ENCODE data around the gene ZBTB3. TPM values are rescaled to one million over a fixed set of nuclear protein-coding genes. Genes with fewer than 3 reads are reported as not detected.
"Not testable (repeated sequence)": the region's sequence is repeated elsewhere in the genome, so short reads cannot be mapped to it uniquely, and the experiment has no call there.

ZBTB3 gene
- total RNA-seq, 4 donors from 2014 or later, result 8.4 to 20.9 (median 14.0) TPM

DNA sequence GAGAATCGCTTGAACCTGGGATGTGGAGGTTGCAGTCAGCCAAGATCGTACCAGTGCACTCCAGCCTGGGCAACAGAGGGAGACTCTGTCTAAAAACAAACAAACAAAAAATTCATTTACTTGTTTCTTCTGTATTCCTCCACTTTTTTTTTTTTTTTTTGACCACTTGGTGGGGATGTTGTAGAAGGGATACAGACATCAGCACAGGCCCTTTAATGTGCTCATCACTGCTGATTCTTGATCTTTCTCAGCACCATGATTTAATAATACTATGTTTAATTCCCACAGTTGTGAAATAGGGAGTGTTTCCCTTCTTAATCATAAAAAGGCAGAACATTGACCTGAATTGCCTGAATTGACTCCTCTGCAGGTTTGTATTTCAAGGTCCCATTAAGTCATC, 21.1 kb downstream of the ZBTB3 start:
- Histone ChIP-seq H3K4me3 (no peak overlapping the region), H3K27me3 (no peaks in the 10 kb centered on the region), H3K36me3 (peaks cover 0 to 44% (median 11%) of the 10 kb centered on the region in 4 donors), H3K4me1 (peaks cover 17 to 36% (median 23%) of the 10 kb centered on the region in 4 donors), H3K27ac (no peak overlapping the region), H3K9me3 (no peaks in the 10 kb centered on the region)
- in situ Hi-C loops (cut with MboI; ENCODE audit: low pct_ligation_motif_present in 1 of 4, low pct_unique_long_range_greater_than_20kb in 1 of 4, low sequenced_read_pairs in 3 of 4) (no loop called here), intact Hi-C loops (cut with DNase I; ENCODE audit: low total_unique reads) (no loop called here)
- no peak for DNase-seq
- WGBS, 2 donors (ENCODE audit: low coverage in 1 of 2), result 62 to 73% methylated on average over 2 of the region's 2 CpGs
- no peak for TF ChIP-seq EP300 (IDR thresholded peaks at IDR 0.05; ENCODE audit: low read depth)
- TF ChIP-seq, protein P1, sequence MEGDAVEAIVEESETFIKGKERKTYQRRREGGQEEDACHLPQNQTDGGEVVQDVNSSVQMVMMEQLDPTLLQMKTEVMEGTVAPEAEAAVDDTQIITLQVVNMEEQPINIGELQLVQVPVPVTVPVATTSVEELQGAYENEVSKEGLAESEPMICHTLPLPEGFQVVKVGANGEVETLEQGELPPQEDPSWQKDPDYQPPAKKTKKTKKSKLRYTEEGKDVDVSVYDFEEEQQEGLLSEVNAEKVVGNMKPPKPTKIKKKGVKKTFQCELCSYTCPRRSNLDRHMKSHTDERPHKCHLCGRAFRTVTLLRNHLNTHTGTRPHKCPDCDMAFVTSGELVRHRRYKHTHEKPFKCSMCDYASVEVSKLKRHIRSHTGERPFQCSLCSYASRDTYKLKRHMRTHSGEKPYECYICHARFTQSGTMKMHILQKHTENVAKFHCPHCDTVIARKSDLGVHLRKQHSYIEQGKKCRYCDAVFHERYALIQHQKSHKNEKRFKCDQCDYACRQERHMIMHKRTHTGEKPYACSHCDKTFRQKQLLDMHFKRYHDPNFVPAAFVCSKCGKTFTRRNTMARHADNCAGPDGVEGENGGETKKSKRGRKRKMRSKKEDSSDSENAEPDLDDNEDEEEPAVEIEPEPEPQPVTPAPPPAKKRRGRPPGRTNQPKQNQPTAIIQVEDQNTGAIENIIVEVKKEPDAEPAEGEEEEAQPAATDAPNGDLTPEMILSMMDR (IDR thresholded peaks at IDR 0.05), result peak in 2 of 5 experiments; percentile 5 to 8

DNA sequence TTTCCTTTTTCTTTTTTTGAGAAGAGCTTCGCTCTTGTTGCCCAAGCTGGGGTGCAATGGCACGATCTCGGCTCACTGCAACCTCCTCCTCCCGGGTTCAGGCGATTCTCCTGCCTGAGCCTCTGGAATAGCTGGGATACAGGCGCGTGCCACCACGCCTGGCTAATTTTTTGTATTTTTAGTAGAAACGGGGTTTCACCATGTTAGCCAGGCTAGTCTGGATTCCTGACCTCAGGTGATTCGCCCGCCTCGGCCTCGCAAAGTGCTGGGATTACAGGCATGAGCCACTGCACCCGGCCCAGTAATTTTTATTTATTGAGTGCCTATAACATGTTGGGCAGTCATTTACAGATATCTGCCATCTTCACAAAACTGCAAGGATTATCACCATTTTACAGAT, 23.9 kb downstream of the ZBTB3 start:
- DNase-seq; intact Hi-C loops (cut with DNase I; ENCODE audit: low total_unique reads); H3K9me3 ChIP-seq; in situ Hi-C loops (cut with MboI; ENCODE audit: low pct_ligation_motif_present in 1 of 4, low pct_unique_long_range_greater_than_20kb in 1 of 4, low sequenced_read_pairs in 3 of 4); H3K27me3 ChIP-seq: not testable (repeated sequence)
- H3K4me3 ChIP-seq, result peak overlapping the region in 1 of 4 donors; percentile 73
- WGBS, 2 donors (ENCODE audit: low coverage in 1 of 2), result 80 to 89% methylated on average over 3 to 14 of the region's 14 CpGs
- peaks cover 0 to 17% (median 5%) of the 10 kb centered on the region in 4 donors for H3K36me3 ChIP-seq
- peaks cover 17 to 46% (median 26%) of the 10 kb centered on the region in 4 donors for H3K4me1 ChIP-seq
- H3K27ac ChIP-seq, result peak overlapping the region; percentile 97 to 99 (median 98)

DNA sequence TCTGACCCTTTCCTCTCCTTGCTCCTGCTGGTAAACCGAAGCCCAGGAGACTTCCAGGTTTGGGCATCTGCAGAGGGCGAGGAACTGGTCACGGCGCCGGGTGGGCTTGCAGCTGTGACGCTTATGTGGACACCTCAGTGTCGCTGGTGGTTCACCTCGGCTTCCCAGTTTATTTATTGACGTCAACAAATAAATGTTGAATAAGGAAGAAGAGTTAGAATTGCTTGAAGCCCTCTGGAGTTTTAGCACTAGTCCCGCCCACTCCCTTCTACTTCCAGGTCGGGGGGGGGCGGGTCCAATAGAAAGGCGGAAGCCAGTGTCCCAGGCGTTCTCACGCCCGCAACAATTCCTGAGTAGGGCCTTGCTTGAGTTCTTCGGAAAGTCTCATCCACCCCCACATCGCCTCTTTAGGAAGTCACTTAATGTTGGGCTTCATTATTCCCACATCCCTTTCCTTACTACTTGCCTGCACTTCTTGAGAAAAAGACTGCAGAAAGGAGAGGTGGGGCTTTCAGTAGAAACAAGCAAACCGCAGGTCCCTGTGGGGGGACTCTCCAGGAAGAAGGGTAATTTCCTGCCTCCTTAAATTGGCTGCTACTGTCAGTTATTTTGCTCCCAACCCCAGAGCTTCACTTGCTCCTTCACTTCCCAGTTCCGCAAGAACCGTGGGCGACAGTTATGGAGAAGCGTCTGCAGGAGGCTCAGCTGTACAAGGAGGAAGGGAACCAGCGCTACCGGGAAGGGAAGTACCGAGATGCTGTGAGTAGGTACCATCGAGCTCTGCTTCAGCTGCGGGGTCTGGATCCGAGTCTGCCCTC, 25.6 kb downstream of the ZBTB3 start, which contains the start of gene TTC9C:
TSS of gene TTC9C (plus strand) at position 316 of the 818 bp plus-strand sequence. CDS start at position 679, 363 bp downstream.
- H3K4me3 ChIP-seq, result peak within 1 kb of the TSS; percentile 73 to 96 (median 90)
- TF ChIP-seq POLR2A (IDR thresholded peaks at IDR 0.05) (peak; percentile 86), EP300 (IDR thresholded peaks at IDR 0.05; ENCODE audit: low read depth) (no peak), POLR2AphosphoS5 (IDR thresholded peaks at IDR 0.05) (peak; percentile 79 to 93 (median 84))
- TF ChIP-seq, protein P1 (IDR thresholded peaks at IDR 0.05), result peak in 1 of 5 experiments; percentile 17
- DNase-seq, result peak; percentile 93
- intact Hi-C loops (cut with DNase I; ENCODE audit: low total_unique reads) (no loop called here), in situ Hi-C loops (cut with MboI; ENCODE audit: low pct_ligation_motif_present in 1 of 4, low pct_unique_long_range_greater_than_20kb in 1 of 4, low sequenced_read_pairs in 3 of 4) (no loop called here)
- peaks cover 27 to 63% (median 39%) of the 10 kb centered on the region in 4 donors for H3K4me1 ChIP-seq
- peak within 1 kb of the TSS; percentile 97 to 99 (median 98) for H3K27ac ChIP-seq
- H3K36me3 ChIP-seq, result peaks cover 0 to 12% (median 4%) of the 10 kb centered on the region in 4 donors
- H3K9me3 ChIP-seq, result no peaks in the 10 kb centered on the region
- H3K27me3 ChIP-seq, result no peaks in the 10 kb centered on the region
- WGBS, 2 donors (ENCODE audit: low coverage in 1 of 2), result 0% methylated on average over 2 to 29 of the region's 29 CpGs

DNA sequence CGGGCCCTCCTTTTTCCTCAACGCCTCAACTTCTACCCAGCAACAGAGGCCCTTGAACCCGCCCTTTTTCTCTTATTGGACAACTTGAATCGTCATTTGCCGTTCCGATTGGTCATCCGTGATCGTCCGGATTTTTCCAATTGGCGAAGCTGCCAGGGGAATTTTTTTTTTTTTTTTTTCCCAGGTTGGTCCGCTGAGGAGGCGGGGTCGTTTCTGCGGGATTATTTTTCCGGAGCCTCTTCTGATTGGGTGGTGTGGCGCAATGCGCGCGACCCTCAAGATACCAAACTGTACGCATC, 26.1 kb downstream of the ZBTB3 start:
- Histone ChIP-seq H3K4me3 (peak overlapping the region; percentile 64 to 96 (median 79)), H3K27me3 (no peaks in the 10 kb centered on the region), H3K4me1 (peaks cover 27 to 65% (median 39%) of the 10 kb centered on the region in 4 donors), H3K9me3 (no peaks in the 10 kb centered on the region), H3K36me3 (peaks cover 0 to 13% (median 4%) of the 10 kb centered on the region in 4 donors), H3K27ac (peak overlapping the region; percentile 97 to 99 (median 98))
- no peak for TF ChIP-seq POLR2A (IDR thresholded peaks at IDR 0.05)
- TF ChIP-seq, protein P1 (IDR thresholded peaks at IDR 0.05), result no peak
- no peak for TF ChIP-seq EP300 (IDR thresholded peaks at IDR 0.05; ENCODE audit: low read depth)
- no peak for TF ChIP-seq POLR2AphosphoS5 (IDR thresholded peaks at IDR 0.05)
- in situ Hi-C loops (cut with MboI; ENCODE audit: low pct_ligation_motif_present in 1 of 4, low pct_unique_long_range_greater_than_20kb in 1 of 4, low sequenced_read_pairs in 3 of 4), result no loop called here
- WGBS, 2 donors (ENCODE audit: low coverage in 1 of 2), result 0 to 1% methylated on average over 7 to 20 of the region's 20 CpGs
- peak; percentile 89 for DNase-seq
- intact Hi-C loops (cut with DNase I; ENCODE audit: low total_unique reads), result no loop called here
